H9 (cell line): Measurements from ENCODE around the gene TRMT61A. TPM values are rescaled to one million over a fixed set of nuclear protein-coding genes. Genes with fewer than 3 reads are reported as not detected.

ENCODE experiments used
- DNase-seq: peaks from one replicate; pipeline ENCODE4 v3.0.0-alpha.2; 2017
- H2AFZ ChIP-seq: one replicate; pipeline ENCODE4 v1.6.1; 2013; ENCODE audit warnings: mild to moderate bottlenecking, low read length, control low read depth, moderate library complexity
- H2AK5ac ChIP-seq: 2 replicates; pipeline ENCODE4 v1.6.1; 2013; ENCODE audit warnings: low read length, control low read depth, mixed read lengths; ENCODE audit not compliant: insufficient read length
- H2BK120ac ChIP-seq: one replicate; pipeline ENCODE4 v1.6.1; 2013; ENCODE audit warnings: low read depth, mild to moderate bottlenecking, low read length, control low read depth, inconsistent platforms; ENCODE audit not compliant: poor library complexity, severe bottlenecking
- H2BK12ac ChIP-seq: 2 replicates; pipeline ENCODE4 v1.6.1; 2013; ENCODE audit warnings: low read length, control low read depth, mixed read lengths, low read depth; ENCODE audit not compliant: insufficient read length
- H2BK15ac ChIP-seq: 2 replicates; pipeline ENCODE4 v1.6.1; 2013; ENCODE audit warnings: low read depth, low read length, control low read depth
- H2BK20ac ChIP-seq: one replicate; pipeline ENCODE4 v1.6.1; 2013; ENCODE audit warnings: low read depth, mild to moderate bottlenecking, low read length, control low read depth, inconsistent platforms; ENCODE audit not compliant: poor library complexity, severe bottlenecking
- H2BK5ac ChIP-seq: 2 replicates; pipeline ENCODE4 v1.6.1; 2013; ENCODE audit warnings: low read length, control low read depth, mixed read lengths; ENCODE audit not compliant: insufficient read length
- H3K14ac ChIP-seq: 2 replicates; pipeline ENCODE4 v1.6.1; 2013; ENCODE audit warnings: low read length, control low read depth; ENCODE audit not compliant: insufficient read depth
- H3K18ac ChIP-seq: 2 replicates; pipeline ENCODE4 v1.6.1; 2013; ENCODE audit warnings: low read depth, mild to moderate bottlenecking, mixed read lengths, low read length, control low read depth; ENCODE audit not compliant: insufficient read length
- H3K23ac ChIP-seq: 2 replicates; pipeline ENCODE4 v1.6.1; 2013; ENCODE audit warnings: low read length, control low read depth, mixed read lengths, low read depth; ENCODE audit not compliant: insufficient read length
- H3K23me2 ChIP-seq: 2 replicates; pipeline ENCODE4 v1.6.1; 2013; ENCODE audit warnings: low read depth, mild to moderate bottlenecking, mixed read lengths, low read length, control low read depth; ENCODE audit not compliant: insufficient read length, poor library complexity, severe bottlenecking
- H3K27ac ChIP-seq: 2 replicates; pipeline ENCODE4 v1.5.1; 2013; ENCODE audit warnings: low read length, control low read depth, mixed read lengths, low read depth; ENCODE audit not compliant: insufficient read length
- H3K27me3 ChIP-seq: 2 replicates; pipeline ENCODE4 v1.6.1; 2013; ENCODE audit warnings: low read length, control low read depth, inconsistent platforms; ENCODE audit not compliant: insufficient read depth
- H3K4ac ChIP-seq: 2 replicates; pipeline ENCODE4 v1.6.1; 2013; ENCODE audit warnings: low read depth, mild to moderate bottlenecking, control low read depth, inconsistent platforms, low read length, moderate library complexity
- H3K4me1 ChIP-seq: 2 replicates; pipeline ENCODE4 v1.6.1; 2013; ENCODE audit warnings: low read length, control low read depth, inconsistent platforms; ENCODE audit not compliant: insufficient read depth
- H3K4me2 ChIP-seq: 2 replicates; pipeline ENCODE4 v1.6.1; 2013; ENCODE audit warnings: low read length, control low read depth, mixed read lengths; ENCODE audit not compliant: insufficient read length, insufficient read depth
- H3K56ac ChIP-seq: 2 replicates; pipeline ENCODE4 v1.6.1; 2013; ENCODE audit warnings: low read depth, mild to moderate bottlenecking, mixed read lengths, low read length, control low read depth; ENCODE audit not compliant: insufficient read length
- H3K79me1 ChIP-seq: 2 replicates; pipeline ENCODE4 v1.6.1; 2013; ENCODE audit warnings: low read depth, mild to moderate bottlenecking, moderate library complexity, low read length, control low read depth, inconsistent platforms; ENCODE audit not compliant: insufficient read depth, poor library complexity, severe bottlenecking
- H3K79me2 ChIP-seq: 2 replicates; pipeline ENCODE4 v1.6.1; 2013; ENCODE audit warnings: low read length, control low read depth, inconsistent platforms; ENCODE audit not compliant: insufficient read depth
- H3K9ac ChIP-seq: 2 replicates; pipeline ENCODE4 v1.6.1; 2013; ENCODE audit warnings: low read length, control low read depth, mixed read lengths; ENCODE audit not compliant: insufficient read length; ENCODE audit errors: extremely low read depth
- H3K9me3 ChIP-seq: one replicate; pipeline ENCODE4 v1.6.1; 2013; ENCODE audit warnings: low read depth, low read length, inconsistent platforms; ENCODE audit not compliant: control insufficient read depth
- H3T11ph ChIP-seq: one replicate; pipeline ENCODE4 v1.6.1; 2013; ENCODE audit warnings: mild to moderate bottlenecking, low read length, control low read depth, inconsistent platforms
- H4K20me1 ChIP-seq: one replicate; pipeline ENCODE4 v1.6.1; 2013; ENCODE audit not compliant: control insufficient read depth, insufficient read length, insufficient read depth
- H4K5ac ChIP-seq: 2 replicates; pipeline ENCODE4 v1.6.1; 2013; ENCODE audit warnings: low read depth, mild to moderate bottlenecking, mixed read lengths, low read length, control low read depth; ENCODE audit not compliant: insufficient read length
- H4K8ac ChIP-seq: replicated peaks from 2 replicates; pipeline ENCODE4 v1.6.1; 2013; ENCODE audit warnings: low read length, control low read depth, mixed read lengths, low read depth; ENCODE audit not compliant: insufficient read length
- H4K91ac ChIP-seq: 2 replicates; pipeline ENCODE4 v1.6.1; 2013; ENCODE audit warnings: low read depth, mild to moderate bottlenecking, moderate library complexity, mixed read lengths, low read length, control low read depth; ENCODE audit not compliant: insufficient read length
- H3K27ac Mint-ChIP-seq, 3 experiments: 2 replicates in 2 of 3; 3 replicates in 1 of 3; pipeline ENCODE4 v1.8.0; 2020 to 2021; ENCODE audit warnings: mixed read lengths in 3 of 3, mild to moderate bottlenecking in 1 of 3, moderate library complexity in 1 of 3
- H3K27me3 Mint-ChIP-seq: 2 replicates; pipeline ENCODE4 v1.8.0; 2021; ENCODE audit warnings: low read depth, mild to moderate bottlenecking, moderate library complexity, mixed read lengths
- H3K36me3 Mint-ChIP-seq, 3 experiments: 2 replicates in 2 of 3; 3 replicates in 1 of 3; pipeline ENCODE4 v1.8.0; 2020 to 2021; ENCODE audit warnings: low read depth in 3 of 3, mixed read lengths in 3 of 3; ENCODE audit not compliant: insufficient read depth in 1 of 3
- H3K4me1 Mint-ChIP-seq, 2 experiments: 2 replicates each; pipeline ENCODE4 v1.8.0; 2020; ENCODE audit warnings: mixed read lengths in 2 of 2
- H3K4me3 Mint-ChIP-seq, 2 experiments: 2 replicates in 1 of 2; 3 replicates in 1 of 2; pipeline ENCODE4 v1.8.0; 2020 to 2021; ENCODE audit warnings: mild to moderate bottlenecking in 2 of 2, mixed read lengths in 2 of 2, moderate library complexity in 1 of 2
- H3K9me3 Mint-ChIP-seq, 2 experiments: 2 replicates in 1 of 2; 3 replicates in 1 of 2; pipeline ENCODE4 v1.8.0; 2020; ENCODE audit warnings: mild to moderate bottlenecking in 2 of 2, mixed read lengths in 2 of 2, moderate library complexity in 1 of 2
- WGBS: extraction: QIAGEN DNeasy Blood & Tissue Kit; methylation state at CpG from one replicate; pipeline ENCODE4 v1.1.7; 2013; ENCODE audit warnings: missing lambda C conversion rate, low lambda C conversion rate, mixed read lengths; ENCODE audit not compliant: insufficient read length; ENCODE audit errors: extremely low coverage; 5-methylcytosine and 5-hydroxymethylcytosine counted together
- total RNA-seq: library from RNA; stranded (reverse); gene quantifications from 2 replicates; pipeline ENCODE4 v1.2.1, GENCODE V29; 2021
- TF ChIP-seq, protein P1 (sequence below): fragments of 200-600 bp; sonication (generic); conservative IDR thresholded peaks from 3 replicates; pipeline ENCODE4 v1.8.0; 2021; ENCODE audit warnings: antibody characterized with exemption, mild to moderate bottlenecking

Gene TRMT61A
- total RNA-seq, 1 experiment from 2014 or later: 21.9 TPM

DNA sequence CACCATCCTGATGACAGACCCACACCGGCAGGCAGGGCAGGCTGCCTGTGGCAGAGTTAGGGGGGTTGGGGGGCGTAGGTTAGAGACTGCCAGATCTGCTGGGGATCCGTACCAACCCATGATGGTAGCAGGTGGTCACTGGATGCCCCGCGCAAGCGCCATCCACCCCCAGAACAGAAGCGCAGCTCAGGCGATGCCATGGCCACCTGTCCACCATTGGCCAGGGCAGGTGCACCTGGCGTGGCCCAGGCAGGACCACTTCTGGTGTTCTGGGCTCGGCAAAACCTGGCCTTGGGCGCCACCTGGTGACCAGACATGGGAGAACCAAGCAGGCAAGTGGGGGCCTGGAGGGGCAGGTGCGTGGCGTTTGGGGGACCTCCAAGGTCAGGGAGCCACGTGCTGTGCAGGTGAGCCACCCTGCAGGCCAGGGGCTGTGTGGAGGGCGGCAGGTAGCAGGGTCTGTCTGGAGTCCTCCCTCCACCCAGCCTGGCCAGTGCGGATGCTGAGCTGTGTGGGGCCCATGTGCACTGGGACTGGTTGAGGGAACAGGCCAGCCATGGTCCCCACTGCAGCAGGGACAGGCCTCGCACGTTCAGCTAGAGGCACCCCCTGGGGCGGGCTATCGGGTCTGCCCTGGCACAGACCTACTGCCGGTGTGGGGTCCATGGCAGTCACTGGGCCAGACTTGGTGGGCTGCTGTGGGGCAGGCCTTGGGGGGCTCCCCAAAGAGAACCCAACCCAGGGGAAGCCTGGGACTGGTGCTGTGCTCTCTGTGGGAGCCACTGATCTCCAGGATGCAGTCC is 17.9 kb downstream of the TRMT61A start:
- H3K4ac ChIP-seq: no peak overlapping the region
- H3K79me2 ChIP-seq: no peaks in the 10 kb centered on the region
- peak; percentile 87 for DNase-seq
- no peak overlapping the region for H2BK20ac ChIP-seq
- peaks cover 4% of the 10 kb centered on the region for H3K23me2 ChIP-seq
- no peaks in the 10 kb centered on the region for H3K79me1 ChIP-seq
- no peak overlapping the region for H3K9ac ChIP-seq
- H3K4me3 Mint-ChIP-seq: no peak overlapping the region; a peak in 1 of 5 replicates
- H4K5ac ChIP-seq: no peak overlapping the region
- H3K27ac ChIP-seq: no peak overlapping the region
- H2BK120ac ChIP-seq: no peak overlapping the region
- H3T11ph ChIP-seq: no peak overlapping the region
- no peak overlapping the region for H2AK5ac ChIP-seq
- no peak overlapping the region for H4K8ac ChIP-seq
- H2BK5ac ChIP-seq: no peak overlapping the region
- H2BK12ac ChIP-seq: no peak overlapping the region
- H3K27me3 Mint-ChIP-seq: no peaks in the 10 kb centered on the region; the same call in 1 of the 2 replicates
- no peaks in the 10 kb centered on the region for H3K9me3 Mint-ChIP-seq
- H3K27ac Mint-ChIP-seq: no peak overlapping the region
- H3K9me3 ChIP-seq: no peaks in the 10 kb centered on the region
- no peak overlapping the region for H3K23ac ChIP-seq
- H2AFZ ChIP-seq: no peak overlapping the region
- H4K20me1 ChIP-seq: no peaks in the 10 kb centered on the region
- H3K14ac ChIP-seq: no peak overlapping the region
- H3K36me3 Mint-ChIP-seq: no peaks in the 10 kb centered on the region
- no peaks in the 10 kb centered on the region for H3K27me3 ChIP-seq
- TF ChIP-seq, protein P1, sequence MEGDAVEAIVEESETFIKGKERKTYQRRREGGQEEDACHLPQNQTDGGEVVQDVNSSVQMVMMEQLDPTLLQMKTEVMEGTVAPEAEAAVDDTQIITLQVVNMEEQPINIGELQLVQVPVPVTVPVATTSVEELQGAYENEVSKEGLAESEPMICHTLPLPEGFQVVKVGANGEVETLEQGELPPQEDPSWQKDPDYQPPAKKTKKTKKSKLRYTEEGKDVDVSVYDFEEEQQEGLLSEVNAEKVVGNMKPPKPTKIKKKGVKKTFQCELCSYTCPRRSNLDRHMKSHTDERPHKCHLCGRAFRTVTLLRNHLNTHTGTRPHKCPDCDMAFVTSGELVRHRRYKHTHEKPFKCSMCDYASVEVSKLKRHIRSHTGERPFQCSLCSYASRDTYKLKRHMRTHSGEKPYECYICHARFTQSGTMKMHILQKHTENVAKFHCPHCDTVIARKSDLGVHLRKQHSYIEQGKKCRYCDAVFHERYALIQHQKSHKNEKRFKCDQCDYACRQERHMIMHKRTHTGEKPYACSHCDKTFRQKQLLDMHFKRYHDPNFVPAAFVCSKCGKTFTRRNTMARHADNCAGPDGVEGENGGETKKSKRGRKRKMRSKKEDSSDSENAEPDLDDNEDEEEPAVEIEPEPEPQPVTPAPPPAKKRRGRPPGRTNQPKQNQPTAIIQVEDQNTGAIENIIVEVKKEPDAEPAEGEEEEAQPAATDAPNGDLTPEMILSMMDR: peak; percentile 97
- WGBS: no CpG with 5 or more reads among the region's 21 CpGs
- H2BK15ac ChIP-seq: no peak overlapping the region
- H3K4me1 Mint-ChIP-seq: peaks cover 13 to 18% of the 10 kb centered on the region in 2 experiments
- H4K91ac ChIP-seq: no peak overlapping the region
- H3K4me2 ChIP-seq: no peak overlapping the region
- no peak overlapping the region for H3K56ac ChIP-seq
- no peaks in the 10 kb centered on the region; the same call in 1 of the 2 replicates for H3K4me1 ChIP-seq
- no peak overlapping the region for H3K18ac ChIP-seq
